PC-9 (cell line): ENCODE measurements around the gene CDK5RAP2. TPM values are rescaled to one million over a fixed set of nuclear protein-coding genes. Genes with fewer than 3 reads are reported as not detected.

Source experiments
- BruUV-seq: library from RNA; stranded (reverse); fragments of 400-500 nt; replicated peaks from 2 replicates; lab custom pipeline; 2021; lab: Mats Ljungman, UMichigan
- CTCF ChIA-PET: fragments of 300-600 bp; sonication (Branson Sonifier 250); formaldehyde crosslinking; loops from one replicate; lab custom pipeline; 2022; ENCODE audit warnings: antibody characterized with exemption; lab: Charles Lee
- POLR2A ChIA-PET: fragments of 300-600 bp; sonication (Branson Sonifier 250); formaldehyde crosslinking; loops from one replicate; lab custom pipeline; 2022; ENCODE audit warnings: antibody characterized with exemption; ENCODE audit not compliant: unreplicated experiment; lab: Charles Lee
- DNase-seq, 2 experiments: peaks; one replicate each; pipeline versions ENCODE4 v3.0.0 to v3.0.0-alpha.2; 2015 to 2022; ENCODE audit warnings: mixed read lengths in 1 of 2
- H2AFZ ChIP-seq: fragments of 200-600 bp; sonication (generic); 2 replicates; pipeline ENCODE4 v1.8.1; 2017; ENCODE audit warnings: antibody characterized with exemption
- H3F3A ChIP-seq: fragments of 200-600 bp; sonication (generic); 2 replicates; pipeline ENCODE4 v1.8.1; 2017; ENCODE audit warnings: antibody characterized with exemption, mild to moderate bottlenecking, low read depth; ENCODE audit not compliant: insufficient read depth
- H3K27ac ChIP-seq: fragments of 200-600 bp; sonication (generic); 2 replicates; pipeline ENCODE4 v1.6.1; 2016; ENCODE audit warnings: mixed run types
- H3K27me3 ChIP-seq: fragments of 200-600 bp; sonication (generic); 2 replicates; pipeline ENCODE4 v1.6.1; 2016; ENCODE audit warnings: low read depth, mixed run types; ENCODE audit not compliant: insufficient read depth
- H3K36me3 ChIP-seq: fragments of 200-600 bp; sonication (generic); 2 replicates; pipeline ENCODE4 v1.6.1; 2016; ENCODE audit warnings: low read depth, mixed run types
- H3K4me1 ChIP-seq: fragments of 200-600 bp; sonication (generic); replicated peaks from 2 replicates; pipeline ENCODE4 v1.6.1; 2016; ENCODE audit warnings: mixed run types; ENCODE audit not compliant: insufficient read depth
- H3K4me2 ChIP-seq: fragments of 200-600 bp; sonication (generic); 2 replicates; pipeline ENCODE4 v1.6.1; 2017; ENCODE audit warnings: mixed run types
- H3K4me3 ChIP-seq: fragments of 200-600 bp; sonication (generic); 2 replicates; pipeline ENCODE4 v1.6.1; 2016; ENCODE audit warnings: mixed run types
- H3K79me2 ChIP-seq: fragments of 200-600 bp; sonication (generic); 2 replicates; pipeline ENCODE4 v1.6.1; 2017; ENCODE audit warnings: low read depth, mixed run types
- H3K9me2 ChIP-seq: fragments of 200-600 bp; sonication (generic); 2 replicates; pipeline ENCODE4 v1.8.1; 2017; ENCODE audit warnings: mild to moderate bottlenecking; ENCODE audit not compliant: insufficient read depth
- H3K9me3 ChIP-seq: fragments of 200-600 bp; sonication (generic); 2 replicates; pipeline ENCODE4 v1.8.1; 2016; ENCODE audit warnings: low read depth; ENCODE audit not compliant: insufficient read depth
- H4K20me1 ChIP-seq: fragments of 200-600 bp; sonication (generic); 2 replicates; pipeline ENCODE4 v1.8.1; 2017; ENCODE audit not compliant: insufficient read depth
- CTCF ChIP-seq: fragments of 200-600 bp; sonication (generic); conservative IDR thresholded peaks from 2 replicates; pipeline ENCODE4 v1.6.1; 2017; ENCODE audit warnings: mixed run types, antibody characterized with exemption, mild to moderate bottlenecking, moderate library complexity
- EZH2 ChIP-seq: fragments of 200-600 bp; sonication (generic); IDR thresholded peaks from 2 replicates; pipeline ENCODE4 v1.8.0; 2017; ENCODE audit warnings: antibody characterized with exemption, low read depth
- intact Hi-C: fragments of 100-400 bp; cut with micrococcal nuclease; formaldehyde crosslinking; loops from one replicate; pipeline ENCODE4 v1.10.0; 2022; ENCODE audit not compliant: unreplicated experiment
- total RNA-seq: library from RNA; stranded (reverse); gene quantifications from 2 replicates; pipeline ENCODE4 v1.2.3, GENCODE V29; 2021

The CDK5RAP2 gene
- total RNA-seq, 1 experiment from 2014 or later = 113 TPM

- ChIA-PET POLR2A (no interaction called here), CTCF (no interaction called here)
- H3K4me1 ChIP-seq = no peaks in the 10 kb centered on the region
- no peaks in the 10 kb centered on the region for H4K20me1 ChIP-seq
- H3K4me3 ChIP-seq = no peak overlapping the region
- H2AFZ ChIP-seq = no peak overlapping the region
- H3K9me3 ChIP-seq = no peaks in the 10 kb centered on the region
- BruUV-seq = no TSS peak
- no peak overlapping the region for H3K4me2 ChIP-seq
- intact Hi-C loops = no loop called here
- no peaks in the 10 kb centered on the region for H3K79me2 ChIP-seq
- no peak for DNase-seq
- H3K27me3 ChIP-seq = no peaks in the 10 kb centered on the region
- 0 out of 2 replicates have a peak, but pooled peaks cover 8% of the 10 kb centered on the region for H3K36me3 ChIP-seq
- no peaks in the 10 kb centered on the region for H3F3A ChIP-seq
- H3K9me2 ChIP-seq = no peaks in the 10 kb centered on the region
- TF ChIP-seq EZH2 = no peak
- TF ChIP-seq CTCF = no peak
- H3K27ac ChIP-seq = no peak overlapping the region
Measured at GRCh38 chr9:120452631-120453030, 127.3 kb downstream of the CDK5RAP2 start.

GRCh38 chr9:120450916-120451315, 129.1 kb downstream of the CDK5RAP2 start:
- CTCF ChIA-PET = no interaction called here

GRCh38 chr9:120449566-120449965, 130.4 kb downstream of the CDK5RAP2 start:
- H3K27me3 ChIP-seq = no peaks in the 10 kb centered on the region
- no peak for DNase-seq
- no peak overlapping the region for H3K4me3 ChIP-seq
- CTCF ChIA-PET = no interaction called here
- intact Hi-C loops = no loop called here
- no TSS peak for BruUV-seq
- H3K4me1 ChIP-seq = no peaks in the 10 kb centered on the region
- H2AFZ ChIP-seq = no peak overlapping the region
- H3K9me3 ChIP-seq = no peaks in the 10 kb centered on the region
- H3F3A ChIP-seq = no peaks in the 10 kb centered on the region
- H3K27ac ChIP-seq = no peak overlapping the region
- no peak for TF ChIP-seq CTCF
- TF ChIP-seq EZH2 = no peak
- no peak overlapping the region for H3K4me2 ChIP-seq
- H4K20me1 ChIP-seq = no peaks in the 10 kb centered on the region
- no peaks in the 10 kb centered on the region for H3K79me2 ChIP-seq
- no peaks in the 10 kb centered on the region for H3K9me2 ChIP-seq
- 0 out of 2 replicates have a peak, but pooled peaks cover 8% of the 10 kb centered on the region for H3K36me3 ChIP-seq
- POLR2A ChIA-PET = no interaction called here

More at GRCh38 chr9:120450916-120451315, 129.1 kb downstream of the CDK5RAP2 start:
- Histone ChIP-seq H3K9me3 (no peaks in the 10 kb centered on the region), H3K4me3 (no peak overlapping the region), H3K36me3 (0 out of 2 replicates have a peak, but pooled peaks cover 8% of the 10 kb centered on the region), H3K79me2 (no peaks in the 10 kb centered on the region), H2AFZ (no peak overlapping the region), H3K27me3 (no peaks in the 10 kb centered on the region), H3K27ac (no peak overlapping the region), H3F3A (no peaks in the 10 kb centered on the region), H3K9me2 (no peaks in the 10 kb centered on the region), H3K4me1 (no peaks in the 10 kb centered on the region), H3K4me2 (no peak overlapping the region), H4K20me1 (no peaks in the 10 kb centered on the region)
- no peak for DNase-seq
- intact Hi-C loops = no loop called here
- TF ChIP-seq EZH2 (no peak), CTCF (no peak)
- POLR2A ChIA-PET = no interaction called here
- no TSS peak for BruUV-seq
